Mesenchymal stem cell (in vitro differentiated cells and primary cell): ENCODE results near the gene CRYZ.
A peak's percentile ranks its signal among the peaks of the same experiment; 100 is the strongest.

ENCODE experiments used
- DNase-seq: peaks from one replicate; pipeline ENCODE4 v3.0.0-alpha.2; 2013
- H2AFZ ChIP-seq: one replicate; pipeline ENCODE4 v1.6.1; 2013; ENCODE audit warnings: low read depth, mild to moderate bottlenecking, control low read depth, inconsistent platforms, low read length, moderate library complexity
- H2AK5ac ChIP-seq: 2 replicates; pipeline ENCODE4 v1.6.1; 2013; ENCODE audit warnings: low read length, moderate library complexity, mild to moderate bottlenecking, inconsistent platforms; ENCODE audit not compliant: severe bottlenecking
- H2BK120ac ChIP-seq: one replicate; pipeline ENCODE4 v1.6.1; 2013; ENCODE audit warnings: low read depth, mild to moderate bottlenecking, inconsistent platforms, low read length, moderate library complexity
- H2BK12ac ChIP-seq, 2 experiments: one replicate each; pipeline ENCODE4 v1.6.1; 2013; ENCODE audit warnings: inconsistent platforms in 2 of 2, low read length in 2 of 2, mild to moderate bottlenecking in 2 of 2, moderate library complexity in 2 of 2, control low read depth in 1 of 2
- H2BK15ac ChIP-seq: one replicate; pipeline ENCODE4 v1.6.1; 2013; ENCODE audit warnings: mild to moderate bottlenecking, low read depth, inconsistent platforms; ENCODE audit not compliant: poor library complexity, severe bottlenecking
- H2BK5ac ChIP-seq: 2 replicates; pipeline ENCODE4 v1.6.1; 2013; ENCODE audit warnings: low read depth, mild to moderate bottlenecking, low read length, control low read depth, inconsistent platforms; ENCODE audit not compliant: poor library complexity, severe bottlenecking
- H3K14ac ChIP-seq, 2 experiments: one replicate each; pipeline ENCODE4 v1.6.1; 2013; ENCODE audit warnings: inconsistent platforms in 2 of 2, low read length in 2 of 2, control low read depth in 1 of 2, mild to moderate bottlenecking in 1 of 2, moderate library complexity in 1 of 2
- H3K18ac ChIP-seq, 2 experiments: one replicate each; pipeline ENCODE4 v1.6.1; 2013; ENCODE audit warnings: inconsistent platforms in 2 of 2, low read length in 2 of 2, control low read depth in 1 of 2, low read depth in 1 of 2, mild to moderate bottlenecking in 1 of 2
- H3K23ac ChIP-seq, 2 experiments: one replicate each; pipeline ENCODE4 v1.6.1; 2013; ENCODE audit warnings: inconsistent platforms in 2 of 2, low read length in 2 of 2, mild to moderate bottlenecking in 2 of 2, moderate library complexity in 2 of 2, control low read depth in 1 of 2
- H3K27ac ChIP-seq: 2 replicates; pipeline ENCODE4 v1.5.1; 2013; ENCODE audit warnings: mild to moderate bottlenecking, moderate library complexity, low read length, control low read depth, inconsistent platforms; ENCODE audit not compliant: poor library complexity, severe bottlenecking
- H3K27me3 ChIP-seq, 2 experiments: 2 replicates each; pipeline versions ENCODE4 v1.6.1 to v1.7.0; 2013; ENCODE audit warnings: low read length in 2 of 2, mild to moderate bottlenecking in 2 of 2, moderate library complexity in 2 of 2, control low read depth in 1 of 2, inconsistent platforms in 1 of 2; ENCODE audit not compliant: control insufficient read depth in 1 of 2, insufficient read depth in 1 of 2
- H3K36me3 ChIP-seq, 2 experiments: 2 replicates each; pipeline versions ENCODE4 v1.6.1 to v1.7.0; 2013; ENCODE audit warnings: low read length in 2 of 2, control low read depth in 1 of 2, inconsistent platforms in 1 of 2, low read depth in 1 of 2, mild to moderate bottlenecking in 1 of 2; ENCODE audit not compliant: insufficient read depth in 2 of 2, control insufficient read depth in 1 of 2
- H3K4ac ChIP-seq, 2 experiments: one replicate each; pipeline ENCODE4 v1.6.1; 2013; ENCODE audit warnings: inconsistent platforms in 2 of 2, low read length in 2 of 2, mild to moderate bottlenecking in 2 of 2, moderate library complexity in 2 of 2, control low read depth in 1 of 2, low read depth in 1 of 2
- H3K4me1 ChIP-seq: 2 replicates; pipeline ENCODE4 v1.6.1; 2013; ENCODE audit warnings: low read depth, low read length, control low read depth; ENCODE audit not compliant: control insufficient read depth, insufficient read depth
- H3K4me2 ChIP-seq: 2 replicates; pipeline ENCODE4 v1.6.1; 2013; ENCODE audit warnings: low read length, mild to moderate bottlenecking, inconsistent platforms; ENCODE audit not compliant: poor library complexity, severe bottlenecking
- H3K4me3 ChIP-seq, 2 experiments: 2 replicates each; pipeline versions ENCODE4 v1.5.1 to v1.7.0; 2013; ENCODE audit warnings: low read length in 2 of 2, mild to moderate bottlenecking in 2 of 2, control low read depth in 1 of 2, low read depth in 1 of 2; ENCODE audit not compliant: insufficient read depth in 1 of 2
- H3K79me1 ChIP-seq: replicated peaks from 2 replicates; pipeline ENCODE4 v1.6.1; 2013; ENCODE audit warnings: mild to moderate bottlenecking, control low read depth, low read length, inconsistent platforms; ENCODE audit not compliant: poor library complexity, severe bottlenecking
- H3K9ac ChIP-seq: 2 replicates; pipeline ENCODE4 v1.7.0; 2013; ENCODE audit warnings: mild to moderate bottlenecking, low read length, moderate library complexity
- H3K9me3 ChIP-seq: 2 replicates; pipeline ENCODE4 v1.7.0; 2013; ENCODE audit warnings: mild to moderate bottlenecking, low read length; ENCODE audit not compliant: control insufficient read depth
- H4K8ac ChIP-seq: one replicate; pipeline ENCODE4 v1.6.1; 2013; ENCODE audit warnings: inconsistent platforms, mild to moderate bottlenecking, low read length, moderate library complexity
- H4K91ac ChIP-seq: one replicate; pipeline ENCODE4 v1.6.1; 2013; ENCODE audit warnings: mild to moderate bottlenecking, low read length, inconsistent platforms
- WGBS: methylation state at CpG from one replicate; pipeline ENCODE4 v1.1.7; 2013; ENCODE audit warnings: mixed read lengths; 5-methylcytosine and 5-hydroxymethylcytosine counted together

The CRYZ gene

DNA sequence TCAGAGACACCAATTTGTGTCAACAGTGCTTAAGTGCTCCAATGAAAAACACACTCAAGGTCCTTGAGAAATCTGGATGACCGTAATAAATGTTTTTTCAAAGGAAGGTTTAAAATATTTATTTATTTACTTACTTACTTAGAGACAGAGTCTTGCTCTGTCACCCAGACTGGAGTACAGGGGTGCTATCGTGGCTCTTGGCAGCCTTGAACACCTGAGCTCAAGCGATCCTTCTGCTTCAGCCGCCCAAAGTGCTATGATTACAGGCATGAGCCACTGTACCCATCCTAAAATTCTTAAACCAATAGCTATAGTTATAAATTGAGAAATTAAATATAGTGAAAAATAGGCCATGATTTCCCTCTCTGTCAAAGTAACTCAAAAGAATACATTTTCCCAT lies 41.9 kb downstream of the CRYZ start:
- Histone ChIP-seq H4K91ac (no peak overlapping the region), H3K79me1 (no peaks in the 10 kb centered on the region), H3K27me3 (no peaks in the 10 kb centered on the region), H4K8ac (no peak overlapping the region), H3K4me1 (no peaks in the 10 kb centered on the region), H3K9ac (no peak overlapping the region), H2BK5ac (no peak overlapping the region), H2BK12ac (no peak overlapping the region), H2AK5ac (no peak overlapping the region), H3K4ac (no peak overlapping the region), H2BK15ac (no peak overlapping the region), H3K4me2 (no peak overlapping the region), H3K9me3 (no peaks in the 10 kb centered on the region), H3K18ac (no peak overlapping the region), H2BK120ac (no peak overlapping the region), H3K4me3 (no peak overlapping the region), H3K14ac (no peak overlapping the region), H3K23ac (no peak overlapping the region), H3K27ac (no peak overlapping the region), H2AFZ (no peak overlapping the region), H3K36me3 (no peaks in the 10 kb centered on the region)
- DNase-seq = no peak
- 80% methylated on average over 2 of the region's 4 CpGs for WGBS

DNA sequence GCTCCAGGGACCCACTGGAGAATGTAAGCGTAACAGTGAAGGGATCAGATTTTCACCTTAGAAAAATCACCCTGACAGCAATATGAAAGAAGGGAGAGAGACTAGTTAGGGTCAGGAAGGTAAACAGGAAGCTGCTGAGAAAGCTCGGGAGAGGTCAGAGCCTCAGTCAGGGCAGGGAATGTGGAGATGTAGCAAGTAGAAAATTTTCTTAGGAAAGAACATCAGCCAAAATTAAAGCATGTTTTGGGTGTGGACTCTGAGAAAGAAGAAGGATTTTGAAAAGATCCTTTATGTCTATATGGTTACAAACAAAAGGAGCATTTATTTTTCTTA lies 42.5 kb downstream of the CRYZ start:
- Histone ChIP-seq H2BK12ac (no peak overlapping the region), H4K8ac (no peak overlapping the region), H3K14ac (no peak overlapping the region), H3K4me1 (no peaks in the 10 kb centered on the region), H2BK15ac (no peak overlapping the region), H2BK120ac (no peak overlapping the region), H3K18ac (no peak overlapping the region), H3K27me3 (no peaks in the 10 kb centered on the region), H3K4me2 (no peak overlapping the region), H3K36me3 (no peaks in the 10 kb centered on the region), H3K4me3 (no peak overlapping the region), H2AK5ac (peak overlapping the region; percentile 66), H3K9ac (no peak overlapping the region), H3K9me3 (no peaks in the 10 kb centered on the region), H3K79me1 (no peaks in the 10 kb centered on the region), H2BK5ac (no peak overlapping the region), H2AFZ (no peak overlapping the region), H3K23ac (no peak overlapping the region), H3K27ac (no peak overlapping the region), H3K4ac (no peak overlapping the region), H4K91ac (no peak overlapping the region)
- 63% methylated on average over 2 of the region's 2 CpGs for WGBS
- no peak for DNase-seq

GRCh38 chr1:74689621-74690363 lies 43.1 kb downstream of the CRYZ start:
- no peak overlapping the region for H2BK5ac ChIP-seq
- H3K36me3 ChIP-seq = no peaks in the 10 kb centered on the region
- no peak overlapping the region for H2BK12ac ChIP-seq
- no peak overlapping the region for H2BK120ac ChIP-seq
- no peak overlapping the region for H2AK5ac ChIP-seq
- H4K8ac ChIP-seq = no peak overlapping the region
- no peak overlapping the region for H2BK15ac ChIP-seq
- no peaks in the 10 kb centered on the region for H3K9me3 ChIP-seq
- no peak overlapping the region for H3K18ac ChIP-seq
- no peaks in the 10 kb centered on the region for H3K79me1 ChIP-seq
- H3K9ac ChIP-seq = peak overlapping the region; percentile 31
- peak; percentile 55 for DNase-seq
- H2AFZ ChIP-seq = no peak overlapping the region
- H4K91ac ChIP-seq = no peak overlapping the region
- H3K4me2 ChIP-seq = no peak overlapping the region
- H3K23ac ChIP-seq = no peak overlapping the region
- H3K4ac ChIP-seq = no peak overlapping the region
- H3K27me3 ChIP-seq = no peaks in the 10 kb centered on the region
- no peaks in the 10 kb centered on the region for H3K4me1 ChIP-seq
- H3K14ac ChIP-seq = no peak overlapping the region
- 0% methylated on average over 2 of the region's 5 CpGs for WGBS
- no peak overlapping the region for H3K27ac ChIP-seq
- no peak overlapping the region for H3K4me3 ChIP-seq

DNA sequence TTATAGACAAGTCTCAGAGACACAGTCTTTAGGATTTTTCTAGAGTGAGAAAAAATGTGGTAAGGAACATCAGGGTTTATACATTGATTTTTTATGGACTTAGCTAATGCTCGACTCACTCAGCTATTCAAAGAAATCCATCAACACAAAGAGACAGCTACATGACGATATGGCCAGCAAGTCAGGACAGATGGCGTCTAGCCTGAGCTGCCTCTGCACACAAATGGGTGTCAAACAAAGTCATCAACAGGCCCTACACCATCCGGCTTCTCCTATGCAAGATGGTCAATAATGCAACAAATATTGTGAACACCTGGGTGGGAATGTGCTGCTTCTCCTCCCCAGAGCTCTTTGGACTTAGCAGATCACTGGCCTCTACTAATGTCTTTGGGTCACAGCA lies 45.9 kb downstream of the CRYZ start:
- DNase-seq = no peak
- Histone ChIP-seq H4K8ac (no peak overlapping the region), H3K36me3 (no peaks in the 10 kb centered on the region), H2AFZ (no peak overlapping the region), H3K4ac (no peak overlapping the region), H3K18ac (no peak overlapping the region), H2BK15ac (no peak overlapping the region), H3K27me3 (no peaks in the 10 kb centered on the region), H2BK5ac (no peak overlapping the region), H3K4me1 (no peaks in the 10 kb centered on the region), H4K91ac (no peak overlapping the region), H3K9ac (no peak overlapping the region), H3K79me1 (no peaks in the 10 kb centered on the region), H2AK5ac (no peak overlapping the region), H3K23ac (no peak overlapping the region), H3K4me3 (no peak overlapping the region), H2BK120ac (no peak overlapping the region), H3K4me2 (no peak overlapping the region), H2BK12ac (no peak overlapping the region), H3K9me3 (no peaks in the 10 kb centered on the region), H3K27ac (no peak overlapping the region), H3K14ac (no peak overlapping the region)
- 77% methylated on average over 3 of the region's 4 CpGs for WGBS
